HTR-8/SVneo (cell line): ENCODE results near the gene STT3B.
"Not testable (repeated sequence)": the region's sequence is repeated elsewhere in the genome, so short reads cannot be mapped to it uniquely, and the experiment has no call there.

Experiments
- DNase-seq: peaks from one replicate; pipeline ENCODE4 v3.0.0; 2011; ENCODE audit warnings: low spot score, mixed read lengths; ENCODE audit not compliant: insufficient read length
- FAIRE-seq: peaks from 2 replicates; lab custom pipeline; 2011; peaks lifted over from hg19 to GRCh38; lab: Jason Lieb, UNC

Gene STT3B

DNA sequence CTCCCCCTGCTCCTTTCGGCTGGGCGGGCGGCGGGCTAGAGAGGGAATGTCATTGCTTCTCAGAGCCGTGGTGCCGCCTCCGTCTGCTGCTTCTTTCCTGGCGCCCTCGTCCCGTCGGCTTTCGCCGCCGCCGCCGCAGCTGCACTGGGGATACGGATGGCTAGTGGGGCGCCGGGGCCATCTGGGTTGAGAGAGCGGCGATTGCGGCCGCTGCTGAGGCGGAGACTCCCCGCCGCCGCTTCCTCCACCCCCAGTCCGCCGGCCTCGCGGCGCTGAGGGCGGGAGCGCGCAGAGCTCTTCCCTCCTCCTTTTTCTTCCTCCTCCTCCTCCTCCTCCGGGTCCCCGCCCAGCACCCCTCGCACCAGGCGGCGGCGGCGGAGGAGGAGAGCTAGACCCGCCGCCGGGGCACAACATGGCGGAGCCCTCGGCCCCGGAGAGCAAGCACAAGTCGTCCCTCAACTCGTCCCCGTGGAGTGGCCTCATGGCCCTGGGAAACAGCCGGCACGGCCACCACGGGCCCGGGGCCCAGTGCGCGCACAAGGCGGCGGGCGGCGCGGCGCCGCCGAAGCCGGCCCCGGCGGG lies at the start of gene STT3B:
Gene STT3B (plus strand): TSS at position 339 of the 582 bp plus-strand sequence. CDS start 74 bp downstream, at position 413.
- DNase-seq (peak; percentile 33), FAIRE-seq (no peak)

DNA sequence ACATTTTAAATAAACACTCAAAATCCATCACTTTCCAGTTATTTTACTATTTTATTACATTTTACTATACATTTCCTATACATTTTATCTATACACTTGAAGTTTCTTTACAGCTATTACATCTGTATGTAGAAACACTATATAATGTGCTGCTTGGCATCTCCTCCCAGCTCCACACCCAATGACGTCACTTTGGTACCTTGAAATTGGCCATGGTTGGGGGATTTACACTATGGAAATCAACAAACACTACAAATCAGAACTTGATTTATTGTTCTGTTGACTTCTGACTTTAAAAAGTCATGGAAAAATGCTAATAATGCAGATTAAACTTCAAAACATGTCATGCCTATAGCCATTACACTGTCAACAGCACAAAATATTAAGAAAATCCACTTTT lies 48.9 kb upstream of the STT3B start:
- DNase-seq = no peak
- FAIRE-seq = no peak

DNA sequence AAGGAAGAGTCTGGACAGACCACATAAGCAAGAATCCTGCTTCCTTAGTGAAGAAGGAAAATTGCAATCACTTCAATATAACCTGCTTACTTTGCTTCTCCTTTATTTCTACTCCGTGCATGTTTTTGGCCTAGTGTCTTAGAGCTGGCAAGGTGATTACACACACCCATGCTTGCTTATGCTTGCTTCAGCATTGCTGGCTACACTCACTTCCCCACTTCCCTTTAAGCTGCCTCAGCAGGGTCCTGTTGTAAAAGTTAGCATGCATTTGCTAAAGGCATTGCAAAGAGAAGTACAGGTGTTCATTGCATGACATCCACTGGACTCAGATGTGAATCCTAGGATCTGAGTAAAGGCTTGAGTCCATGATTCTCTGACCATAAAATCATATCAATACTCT lies 47.5 kb upstream of the STT3B start:
- no peak for DNase-seq
- no peak for FAIRE-seq

DNA sequence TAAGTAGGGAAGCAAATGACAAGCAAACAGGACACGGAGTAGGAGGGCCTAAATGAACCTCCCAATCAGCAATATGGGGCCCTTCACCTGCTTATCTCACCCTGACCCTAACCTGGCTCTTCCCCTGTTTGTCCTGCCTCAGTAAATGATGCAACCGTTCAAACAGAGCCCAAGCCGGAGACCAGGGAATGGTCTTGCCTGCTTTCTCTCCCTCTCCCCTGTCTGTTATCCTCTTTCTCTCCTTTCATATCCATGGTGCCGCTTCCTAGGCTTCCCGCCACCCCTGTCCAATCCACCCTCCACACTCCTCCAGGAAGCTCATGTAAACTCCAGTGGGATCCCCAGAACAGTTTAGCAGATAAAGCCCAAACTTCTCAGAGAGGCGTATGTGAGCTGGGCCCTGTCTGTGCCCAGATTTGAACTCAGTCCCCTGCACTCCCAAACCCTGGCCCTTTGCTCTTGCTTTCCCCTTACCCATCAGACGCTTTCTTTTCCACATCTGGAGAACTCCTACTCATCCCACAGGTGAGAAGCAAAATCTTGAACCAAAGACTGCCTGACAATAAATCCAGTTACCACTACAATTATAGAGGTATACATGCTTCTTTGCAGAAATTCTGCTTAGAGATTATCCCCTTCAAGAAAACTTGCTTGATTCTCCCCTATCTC lies 45.7 kb upstream of the STT3B start:
- DNase-seq (no peak), FAIRE-seq (no peak)

DNA sequence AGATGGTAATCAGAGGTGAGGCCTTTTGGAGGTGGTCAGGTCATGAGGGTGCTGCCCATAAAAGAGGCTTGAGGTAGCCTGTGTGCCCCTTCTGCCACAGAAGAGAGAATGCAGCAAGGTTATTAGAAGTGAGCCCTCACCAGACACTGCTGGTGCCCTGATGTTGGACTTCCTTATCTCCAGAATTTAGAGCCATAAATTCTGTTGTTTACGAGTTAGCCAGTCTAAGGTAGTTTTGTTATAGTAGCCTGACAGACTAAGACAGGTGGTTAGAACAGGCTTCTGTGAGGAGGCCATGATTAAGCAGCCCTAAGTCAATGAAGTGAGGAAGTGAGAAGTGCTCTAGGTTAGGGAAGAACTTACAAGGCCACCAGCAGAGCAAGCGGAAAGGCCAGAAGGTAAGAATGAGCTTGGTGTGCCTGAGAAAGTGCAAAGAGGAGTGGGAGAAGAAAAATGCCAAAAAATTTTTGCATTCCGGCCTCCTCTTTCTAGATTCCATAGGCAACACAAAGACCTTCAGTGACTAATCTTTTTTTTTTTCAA lies 44.2 kb upstream of the STT3B start:
- DNase-seq = no peak
- no peak for FAIRE-seq

DNA sequence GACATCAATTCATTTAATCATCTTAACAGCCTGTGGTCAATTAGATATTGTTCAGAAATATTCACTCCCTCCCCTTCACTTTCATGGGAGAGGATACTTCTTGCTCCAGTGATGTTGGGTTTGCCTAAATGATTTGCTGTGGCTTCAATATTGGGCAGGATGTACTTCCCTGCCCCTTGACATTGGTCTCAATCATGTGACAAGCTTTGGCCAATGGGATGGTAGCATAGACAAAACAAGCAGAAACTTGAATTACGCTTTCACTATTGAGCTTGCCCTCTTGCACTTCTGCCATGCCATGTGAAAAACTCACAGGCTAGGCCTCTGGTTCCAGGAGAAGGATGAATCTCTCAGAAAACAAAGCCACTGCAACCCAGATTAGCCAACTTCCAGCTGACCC lies 42.2 kb upstream of the STT3B start:
- no peak for DNase-seq
- no peak for FAIRE-seq

DNA sequence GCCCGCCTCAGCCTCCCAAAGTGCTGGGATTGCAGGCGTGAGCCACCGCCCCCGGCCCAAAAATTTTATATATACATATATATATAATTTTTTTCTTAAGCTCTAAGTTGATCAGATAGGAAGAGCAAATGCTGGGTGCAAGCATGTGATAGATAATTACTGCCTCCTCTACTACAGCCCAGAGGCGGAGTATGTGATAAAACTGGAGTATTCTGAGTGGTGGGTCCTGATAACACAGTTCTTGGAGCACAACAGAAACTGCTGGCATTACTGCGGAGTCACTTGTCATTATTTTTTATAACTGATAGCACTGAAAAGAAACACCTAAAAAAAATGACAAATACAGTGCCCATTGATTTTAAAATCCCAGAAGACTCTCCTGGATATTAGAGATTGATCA lies 41.1 kb upstream of the STT3B start:
- FAIRE-seq = no peak
- DNase-seq = no peak

DNA sequence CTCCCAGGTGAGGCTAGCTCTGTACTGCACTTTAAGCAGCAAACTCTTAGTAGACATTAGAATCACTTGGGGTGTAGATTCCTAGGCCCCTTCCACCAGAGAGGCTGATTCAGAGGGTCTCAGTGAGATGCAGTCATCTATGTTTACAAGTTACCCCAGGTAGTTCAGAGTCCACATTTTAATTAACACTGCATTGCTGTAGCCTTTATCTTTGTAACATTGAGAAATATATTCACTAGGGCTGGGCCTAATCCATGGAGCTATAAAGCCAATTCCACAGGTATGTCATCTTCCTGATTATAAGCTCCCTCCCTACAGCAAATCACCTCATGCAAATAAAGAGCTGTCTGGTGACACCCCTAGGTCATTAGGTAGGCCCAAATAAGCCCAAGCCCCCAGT lies 39.6 kb upstream of the STT3B start:
- FAIRE-seq = no peak
- DNase-seq = no peak

DNA sequence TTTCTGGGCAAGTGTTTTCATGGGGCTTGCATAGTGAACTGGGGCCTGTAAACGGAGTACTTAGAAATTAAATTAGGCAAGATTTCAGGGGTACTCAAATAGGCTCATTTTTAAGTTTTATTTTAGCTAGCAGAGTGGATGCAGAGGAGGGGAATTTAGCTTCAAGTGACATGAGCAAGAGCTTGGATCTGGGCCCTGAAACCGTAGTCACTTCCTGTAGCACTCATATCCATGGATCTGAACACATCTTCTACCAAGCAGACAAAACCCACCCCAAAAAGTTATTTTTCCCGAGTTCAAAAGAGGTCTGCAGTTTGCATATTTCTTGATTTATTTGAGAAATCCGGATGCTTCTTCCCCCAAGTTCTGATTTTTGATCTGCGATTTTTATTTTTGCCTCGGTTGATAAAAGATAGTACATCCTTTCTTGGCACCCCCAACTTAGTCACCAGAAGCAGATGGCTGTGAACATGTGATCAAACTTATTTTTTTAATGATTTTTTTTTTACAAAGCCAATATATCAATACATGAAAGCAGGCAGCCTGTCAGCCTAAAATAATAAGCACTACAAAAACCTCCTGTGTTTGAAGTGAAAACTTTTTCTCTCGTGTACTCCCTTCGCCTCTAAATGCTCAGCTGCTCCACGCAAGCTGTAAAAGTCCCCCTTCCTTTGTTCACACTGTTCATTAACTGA lies 36.6 kb upstream of the STT3B start:
- no peak for FAIRE-seq
- DNase-seq = no peak

DNA sequence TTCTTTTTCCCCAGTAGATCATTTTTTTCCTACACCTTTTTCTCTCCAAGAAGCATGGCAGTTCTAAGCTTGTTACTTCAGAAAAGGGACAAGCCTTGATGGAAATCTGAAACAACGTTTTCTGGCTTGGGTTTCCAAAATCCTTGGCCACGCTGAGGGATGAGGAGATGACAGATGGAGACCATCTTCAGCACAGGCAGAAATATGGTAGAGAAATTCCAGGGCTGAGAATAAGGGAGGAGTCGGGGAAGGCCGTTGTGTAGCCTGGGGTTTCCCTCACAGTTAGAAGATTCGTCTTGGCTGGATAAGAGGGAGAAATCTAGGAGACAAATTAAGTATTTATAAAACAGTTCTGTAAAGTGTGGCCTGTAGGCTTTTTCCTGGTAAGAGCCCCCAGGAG lies 33.9 kb upstream of the STT3B start:
- DNase-seq (no peak), FAIRE-seq (no peak)

DNA sequence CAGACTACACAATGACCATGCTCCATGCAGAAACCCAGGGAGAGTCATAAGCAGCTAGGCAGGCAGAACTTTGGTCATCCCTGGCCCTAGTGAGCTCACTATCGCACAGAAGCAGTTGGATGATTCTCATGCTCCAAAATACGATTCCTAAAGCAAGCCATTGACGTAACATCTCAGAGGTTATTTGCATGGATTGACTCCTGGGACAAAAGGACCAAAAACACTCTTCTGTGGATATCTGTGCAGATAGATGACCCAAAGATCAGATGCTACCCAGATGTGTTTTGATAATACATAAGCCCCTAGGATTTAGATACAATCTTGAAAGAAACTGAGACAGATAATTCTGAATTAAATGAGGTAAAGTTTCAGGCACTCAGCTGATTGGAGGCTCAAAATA lies 33.4 kb upstream of the STT3B start:
- DNase-seq (no peak), FAIRE-seq (no peak)

DNA sequence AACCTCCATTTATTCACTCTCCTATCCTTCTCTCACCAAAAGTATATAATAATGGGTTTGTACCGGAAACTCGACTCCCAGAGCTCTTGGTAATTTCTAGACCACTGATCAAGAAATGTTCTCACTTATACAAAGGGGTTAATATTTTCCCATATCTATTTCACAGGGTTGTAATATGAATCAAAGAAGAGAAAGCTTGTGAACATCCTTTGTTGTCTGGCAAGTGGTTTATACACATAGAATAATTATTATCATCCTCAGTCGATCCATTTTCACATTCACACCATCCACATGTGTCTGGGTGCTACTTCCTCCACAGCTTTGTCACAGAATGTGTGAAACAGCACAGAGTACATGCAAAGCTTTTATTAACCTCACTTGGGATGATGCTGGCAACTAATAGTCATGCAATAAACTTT lies 29.9 kb upstream of the STT3B start:
- no peak for DNase-seq
- FAIRE-seq = no peak

DNA sequence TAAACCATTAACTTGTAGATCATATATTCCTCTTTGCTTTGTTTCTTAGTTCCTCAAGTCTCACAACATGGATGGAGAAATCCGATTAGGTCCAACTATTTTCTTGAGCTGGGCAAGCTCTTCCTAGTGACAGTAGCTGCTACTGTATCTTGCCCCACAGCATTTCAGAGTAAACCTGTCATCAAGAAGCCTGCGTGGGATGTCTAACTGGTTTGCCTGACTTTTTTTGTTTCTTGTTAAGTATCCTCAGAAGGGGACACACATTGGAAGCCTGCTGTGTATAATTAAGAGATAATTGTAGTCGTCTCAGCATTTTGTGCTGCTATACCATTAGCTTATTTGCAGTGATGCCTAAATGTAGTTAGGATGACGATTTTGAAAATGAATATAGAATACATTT lies 29.3 kb upstream of the STT3B start:
- FAIRE-seq = no peak

DNA sequence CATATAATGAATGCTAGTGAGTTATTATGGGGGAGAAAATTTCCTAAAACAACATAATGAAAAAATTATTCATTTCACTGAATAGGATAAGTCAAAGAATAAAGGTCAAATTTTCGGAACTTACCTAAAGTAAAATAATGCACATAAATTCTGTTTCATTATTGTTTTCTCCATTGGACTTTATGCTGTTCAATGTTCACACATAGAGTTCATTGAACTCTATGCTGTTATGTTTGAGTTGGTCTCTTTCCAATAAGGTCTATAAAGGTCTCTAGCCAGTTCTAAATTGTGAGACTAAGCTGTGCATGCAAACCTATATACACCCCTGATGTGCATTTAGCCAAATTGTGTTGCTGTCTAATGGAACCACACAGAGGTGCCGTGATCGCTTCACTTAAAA lies 28.5 kb upstream of the STT3B start:
- DNase-seq (no peak), FAIRE-seq (no peak)

More for the DNA sequence above, 29.3 kb upstream of the STT3B start:
- no peak for DNase-seq

DNA sequence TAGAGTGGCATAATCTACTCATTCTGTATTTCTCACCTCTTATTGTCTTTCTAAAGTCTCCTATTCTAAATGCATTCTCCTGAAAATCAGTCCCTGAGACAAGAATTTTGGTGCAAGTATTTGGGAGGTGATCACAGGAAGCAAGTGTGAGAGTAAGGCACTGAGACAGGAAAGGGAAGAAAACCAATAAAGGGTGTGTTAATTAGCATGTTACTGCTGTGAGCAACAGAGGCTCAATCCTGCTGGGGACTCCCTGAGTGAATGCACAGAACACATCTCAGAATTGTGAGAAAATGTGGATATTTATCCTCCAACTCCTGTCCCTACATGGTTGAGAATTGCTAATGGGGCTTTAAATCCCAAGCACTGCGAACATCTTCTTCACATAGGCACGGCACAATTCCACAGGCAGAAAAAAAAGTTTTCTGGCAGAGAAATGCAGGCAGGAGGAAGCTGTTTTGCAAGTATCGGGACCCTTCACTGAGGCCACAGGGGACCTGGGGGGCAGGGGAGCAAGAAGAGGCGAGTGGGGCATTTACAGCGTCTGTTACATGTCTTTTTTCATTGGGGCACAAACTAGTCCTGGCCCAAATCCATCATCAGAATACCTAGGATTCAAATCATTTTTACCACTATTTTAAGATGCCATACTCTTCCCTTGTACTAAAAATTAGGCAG lies 27.2 kb upstream of the STT3B start:
- FAIRE-seq (no peak), DNase-seq (no peak)

DNA sequence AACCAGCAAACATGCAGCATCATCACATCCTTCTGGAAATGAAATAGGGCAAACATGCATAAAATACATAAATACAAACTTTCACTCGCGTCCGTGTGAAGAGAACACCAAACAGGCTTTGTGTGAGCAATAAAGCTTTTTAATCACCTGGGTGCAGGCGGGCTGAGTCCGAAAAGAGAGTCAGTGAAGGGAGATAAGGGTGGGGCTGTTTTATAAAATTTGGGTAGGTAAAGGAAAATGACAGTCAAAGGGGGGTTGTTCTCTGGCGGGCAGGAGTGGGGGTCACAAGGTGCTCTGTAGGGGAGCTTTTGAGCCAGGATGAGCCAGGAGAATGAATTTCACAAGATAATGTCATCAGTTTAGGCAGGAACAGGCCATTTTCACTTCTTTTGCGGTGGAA lies 26.2 kb upstream of the STT3B start:
- not testable (repeated sequence) for FAIRE-seq, DNase-seq

DNA sequence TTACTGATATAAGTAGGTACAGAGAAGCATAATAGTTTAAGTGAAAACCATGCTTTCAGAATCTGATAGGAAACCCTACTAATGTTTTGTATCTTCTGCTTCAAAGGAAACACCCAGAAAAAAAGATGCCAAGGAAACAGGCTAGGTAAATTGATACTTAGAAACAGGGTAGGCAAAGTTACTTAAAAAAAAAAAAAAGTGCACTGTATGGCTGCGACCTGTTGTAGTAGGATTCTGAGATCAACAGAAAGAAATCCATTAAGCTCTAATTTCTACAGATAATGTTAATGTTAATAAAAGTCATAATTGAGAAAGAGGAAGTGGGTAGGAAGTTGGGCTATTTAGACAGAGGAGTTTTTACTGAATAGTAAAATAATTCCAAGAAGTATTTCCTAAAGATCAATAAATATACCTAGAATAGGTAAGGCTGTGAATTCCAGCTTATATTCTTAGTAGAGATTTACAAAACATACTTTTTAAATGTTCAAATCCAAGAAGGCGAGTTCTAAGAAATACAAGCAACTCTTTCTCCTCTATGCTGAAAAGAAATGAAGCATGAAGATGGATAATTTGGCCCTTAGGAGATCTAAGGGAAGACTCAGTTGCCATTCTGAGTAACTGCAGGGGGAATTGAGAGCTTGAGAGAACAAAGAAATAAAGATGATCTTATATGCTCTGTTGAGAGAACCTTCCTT lies 24.1 kb upstream of the STT3B start:
- FAIRE-seq = no peak
- no peak for DNase-seq

DNA sequence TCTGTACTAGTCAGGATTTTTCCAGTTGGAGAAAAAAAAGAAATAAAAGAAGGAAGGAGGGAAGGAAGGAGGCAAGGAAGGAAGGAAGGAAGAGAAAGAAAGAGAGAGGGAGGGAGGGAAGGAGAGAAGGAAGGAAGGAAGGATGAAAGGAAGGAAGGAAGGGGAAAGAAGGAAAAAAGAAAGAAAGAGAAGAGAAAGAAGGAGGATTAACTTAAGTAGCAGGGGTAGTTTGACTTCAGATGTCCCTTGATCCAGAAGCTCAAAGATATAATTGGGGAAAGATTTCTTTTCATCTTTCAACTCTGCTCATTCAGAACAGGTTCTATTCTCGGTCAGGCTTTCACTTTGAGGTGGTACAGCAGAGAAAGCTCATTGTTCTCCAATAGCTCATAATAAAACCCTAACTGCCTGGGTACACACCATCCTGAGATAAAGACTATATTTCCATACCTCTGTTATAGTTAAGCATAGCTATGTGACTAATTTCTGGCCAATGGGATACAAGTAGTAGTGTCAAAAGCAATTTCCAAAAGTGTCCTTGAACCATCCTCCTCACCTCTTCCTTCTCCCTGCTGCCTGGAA lies 23.5 kb upstream of the STT3B start:
- FAIRE-seq = no peak
- no peak for DNase-seq

DNA sequence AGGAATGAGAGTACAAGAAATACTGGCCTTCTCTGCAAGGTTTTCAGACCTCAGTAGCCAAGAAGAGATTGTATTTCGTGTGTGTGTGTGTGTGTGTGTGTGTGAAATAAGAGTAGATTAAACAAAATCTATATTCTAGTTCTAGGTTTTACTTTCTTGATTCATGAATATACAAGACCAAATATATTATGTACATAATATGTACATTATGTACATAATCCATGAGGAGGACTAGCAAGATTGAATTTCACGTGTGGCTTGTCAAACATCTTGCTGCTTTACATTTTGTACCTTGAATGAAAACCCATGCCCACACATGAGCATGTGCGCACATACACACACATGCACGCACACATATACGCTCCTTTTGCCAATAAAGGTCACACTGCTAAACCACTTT lies 18.2 kb upstream of the STT3B start:
- FAIRE-seq (no peak), DNase-seq (no peak)
